H1 (cell line): Measurements from ENCODE around the gene LIG3. TPM values are rescaled to one million over a fixed set of nuclear protein-coding genes. Genes with fewer than 3 reads are reported as not detected.

ENCODE experiments used
- EGR1 ChIP-seq: IDR thresholded peaks from 2 replicates; pipeline ENCODE4 v1.6.1; 2011; ENCODE audit warnings: low read depth, low read length, borderline replicate concordance
- NANOG ChIP-seq: IDR thresholded peaks from 2 replicates; pipeline ENCODE4 v1.6.1; 2011; ENCODE audit warnings: low read length, low read depth, mild to moderate bottlenecking, inconsistent platforms; ENCODE audit not compliant: insufficient read depth, poor library complexity, severe bottlenecking
- POLR2AphosphoS5 ChIP-seq: IDR thresholded peaks from 2 replicates; pipeline ENCODE4 v1.6.1; 2011; ENCODE audit warnings: low read depth, low read length
- SP1 ChIP-seq: IDR thresholded peaks from 2 replicates; pipeline ENCODE4 v1.6.1; 2011; ENCODE audit warnings: low read depth, low read length
- polyA plus RNA-seq, 7 experiments: library from polyadenylated mRNA; depleted of rRNA in 3 of 7; stranded (reverse) in 5 of 7; unstranded in 2 of 7; fragments of >200 nt in 5 of 7; fragments of 200-250 nt in 2 of 7; gene quantifications; 1 replicate in 5 of 7; 2 replicates in 1 of 7; 4 replicates in 1 of 7; pipeline versions ENCODE4 v1.2.1 to v1.2.3, GENCODE V29; 2011 to 2013; ENCODE audit warnings: missing spikeins in 2 of 7, mixed read lengths in 2 of 7
- total RNA-seq: library from RNA; stranded (reverse); fragmentation: NEBNext Ultra II Directional; extraction: Animal tissue kit (Norgen Biotek cat#: 25700); gene quantifications from 2 replicates; pipeline ENCODE4 v1.2.1, GENCODE V29; 2021

Gene LIG3
- total and polyA plus RNA-seq, 2 of the 8 experiments (the other 6 are each of a cell fraction or from before 2014, with no cell fraction given) = 63.6 to 89.3 TPM

DNA sequence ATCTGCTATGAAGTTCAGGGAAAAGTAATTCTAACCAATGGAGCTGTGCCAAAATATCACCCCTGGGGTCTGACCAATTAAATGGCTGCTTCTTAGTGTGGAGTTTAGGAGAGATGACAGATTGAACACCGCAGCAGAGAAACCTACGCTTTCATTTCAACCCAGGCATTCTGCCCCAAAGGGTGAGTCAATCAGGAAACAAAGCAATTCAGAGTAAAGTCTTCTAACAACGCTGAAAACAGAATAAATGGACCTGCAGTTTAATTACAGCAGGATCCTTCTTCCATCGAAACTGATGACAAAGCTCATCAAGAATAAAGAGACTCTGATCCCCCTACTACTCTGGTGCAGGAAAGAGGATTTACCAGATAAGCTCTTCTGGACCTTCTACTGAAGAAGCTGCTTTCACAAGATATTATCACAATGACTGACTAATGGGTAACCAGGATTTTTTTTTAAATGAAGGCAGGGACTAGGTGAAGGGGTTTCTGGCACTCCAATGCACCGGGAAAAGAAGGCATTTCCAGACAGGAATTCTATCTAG is 66.5 kb downstream of the LIG3 start (continued):
- TF ChIP-seq SP1 = no peak
- no peak for TF ChIP-seq NANOG
- no peak for TF ChIP-seq EGR1
- TF ChIP-seq POLR2AphosphoS5 = no peak
